Measurements from ENCODE around the gene IGFBP4. TPM values are rescaled to one million over a fixed set of nuclear protein-coding genes. Genes with fewer than 3 reads are reported as not detected.

The IGFBP4 gene
- total and polyA plus RNA-seq, 2 experiments from 2014 or later, result 44.9 to 183 TPM

DNA sequence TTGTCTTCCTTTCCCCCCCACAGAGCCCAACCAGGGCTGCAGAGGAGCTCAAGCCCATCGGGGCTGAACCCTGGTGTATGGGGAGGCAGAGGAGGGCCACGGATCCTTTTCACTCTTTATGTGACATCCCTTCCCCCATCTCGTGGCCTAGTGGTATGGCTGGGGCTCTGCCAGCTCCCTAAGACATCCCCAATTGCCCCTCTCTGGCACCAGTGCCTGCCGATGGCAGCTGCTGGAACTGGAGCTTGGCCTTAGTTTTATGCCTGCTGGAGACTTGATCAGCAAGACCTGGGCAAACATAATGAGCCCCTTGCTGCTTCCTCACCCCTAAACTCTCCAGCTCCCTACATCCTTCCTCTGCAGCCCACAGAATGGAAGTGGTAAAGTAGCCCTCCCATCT is 17.5 kb upstream of the IGFBP4 start:
- no peak overlapping the region for H3K4me3 ChIP-seq
- no peak for DNase-seq (ENCODE audit: low spot score)
- no peaks in the 10 kb centered on the region for H3K4me1 ChIP-seq (ENCODE audit: insufficient read depth)
- WGBS (ENCODE audit: low lambda C conversion rate, missing lambda C conversion rate), result 81% methylated on average over 4 of the region's 4 CpGs
- TF ChIP-seq EZH2phosphoT487 (IDR thresholded peaks at IDR 0.05; ENCODE audit: low read depth, severe bottlenecking, unreplicated experiment) (no peak), EZH2 (IDR thresholded peaks at IDR 0.05; ENCODE audit: borderline replicate concordance) (no peak)
- TF ChIP-seq, protein P1, sequence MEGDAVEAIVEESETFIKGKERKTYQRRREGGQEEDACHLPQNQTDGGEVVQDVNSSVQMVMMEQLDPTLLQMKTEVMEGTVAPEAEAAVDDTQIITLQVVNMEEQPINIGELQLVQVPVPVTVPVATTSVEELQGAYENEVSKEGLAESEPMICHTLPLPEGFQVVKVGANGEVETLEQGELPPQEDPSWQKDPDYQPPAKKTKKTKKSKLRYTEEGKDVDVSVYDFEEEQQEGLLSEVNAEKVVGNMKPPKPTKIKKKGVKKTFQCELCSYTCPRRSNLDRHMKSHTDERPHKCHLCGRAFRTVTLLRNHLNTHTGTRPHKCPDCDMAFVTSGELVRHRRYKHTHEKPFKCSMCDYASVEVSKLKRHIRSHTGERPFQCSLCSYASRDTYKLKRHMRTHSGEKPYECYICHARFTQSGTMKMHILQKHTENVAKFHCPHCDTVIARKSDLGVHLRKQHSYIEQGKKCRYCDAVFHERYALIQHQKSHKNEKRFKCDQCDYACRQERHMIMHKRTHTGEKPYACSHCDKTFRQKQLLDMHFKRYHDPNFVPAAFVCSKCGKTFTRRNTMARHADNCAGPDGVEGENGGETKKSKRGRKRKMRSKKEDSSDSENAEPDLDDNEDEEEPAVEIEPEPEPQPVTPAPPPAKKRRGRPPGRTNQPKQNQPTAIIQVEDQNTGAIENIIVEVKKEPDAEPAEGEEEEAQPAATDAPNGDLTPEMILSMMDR (IDR thresholded peaks at IDR 0.05; ENCODE audit: poor library complexity), result no peak
- no peak overlapping the region for H3K4me2 ChIP-seq
- H3K79me2 ChIP-seq, result no peaks in the 10 kb centered on the region
- no peaks in the 10 kb centered on the region for H3K9me3 ChIP-seq (ENCODE audit: low read depth)
- H3K36me3 ChIP-seq (replicated peaks; ENCODE audit: insufficient read depth, low read depth), result no peaks in the 10 kb centered on the region
- no peak overlapping the region for H2AFZ ChIP-seq
- H4K20me1 ChIP-seq (ENCODE audit: insufficient read depth, poor library complexity, severe bottlenecking), result no peaks in the 10 kb centered on the region
- H3K27ac ChIP-seq, result no peak overlapping the region
- H3K9me2 ChIP-seq (replicated peaks; ENCODE audit: insufficient read depth), result no peaks in the 10 kb centered on the region
- no peaks in the 10 kb centered on the region for H3K27me3 ChIP-seq

DNA sequence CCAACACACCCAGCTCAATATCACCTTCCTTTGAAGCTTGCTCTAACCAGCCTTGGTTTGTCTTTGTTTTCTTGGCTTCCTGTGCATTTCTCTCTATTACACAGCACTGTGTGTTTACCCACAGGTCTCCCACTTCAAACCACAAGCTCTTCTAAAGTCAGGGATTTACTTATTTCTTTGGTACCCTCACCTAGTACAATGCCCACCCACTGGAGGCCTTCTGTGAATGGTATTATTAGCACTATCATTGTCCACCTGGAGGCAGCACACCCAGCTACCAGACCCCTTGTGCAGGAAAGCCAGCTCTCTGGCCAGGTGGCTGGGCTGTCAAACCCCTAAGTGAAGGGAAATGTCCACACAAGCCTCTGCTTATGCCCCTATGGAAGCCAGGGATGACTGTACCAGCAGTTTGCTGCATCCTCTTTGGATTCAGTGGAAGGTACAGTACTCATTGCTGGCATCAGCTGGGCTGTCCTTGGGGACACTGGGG is 16.2 kb upstream of the IGFBP4 start:
- no peaks in the 10 kb centered on the region for H4K20me1 ChIP-seq (ENCODE audit: insufficient read depth, poor library complexity, severe bottlenecking)
- TF ChIP-seq EZH2 (IDR thresholded peaks at IDR 0.05; ENCODE audit: borderline replicate concordance), result no peak
- TF ChIP-seq, protein P1 (IDR thresholded peaks at IDR 0.05; ENCODE audit: poor library complexity), result no peak
- no peak for TF ChIP-seq EZH2phosphoT487 (IDR thresholded peaks at IDR 0.05; ENCODE audit: low read depth, severe bottlenecking, unreplicated experiment)
- no peak overlapping the region for H2AFZ ChIP-seq
- H3K36me3 ChIP-seq (replicated peaks; ENCODE audit: insufficient read depth, low read depth), result no peaks in the 10 kb centered on the region
- no peaks in the 10 kb centered on the region for H3K79me2 ChIP-seq
- no peaks in the 10 kb centered on the region for H3K9me2 ChIP-seq (replicated peaks; ENCODE audit: insufficient read depth)
- no peak for DNase-seq (ENCODE audit: low spot score)
- H3K4me1 ChIP-seq (ENCODE audit: insufficient read depth), result no peaks in the 10 kb centered on the region
- no peak overlapping the region for H3K4me2 ChIP-seq
- H3K4me3 ChIP-seq, result no peak overlapping the region
- no peaks in the 10 kb centered on the region for H3K9me3 ChIP-seq (ENCODE audit: low read depth)
- H3K27ac ChIP-seq, result no peak overlapping the region
- H3K27me3 ChIP-seq, result no peaks in the 10 kb centered on the region

DNA sequence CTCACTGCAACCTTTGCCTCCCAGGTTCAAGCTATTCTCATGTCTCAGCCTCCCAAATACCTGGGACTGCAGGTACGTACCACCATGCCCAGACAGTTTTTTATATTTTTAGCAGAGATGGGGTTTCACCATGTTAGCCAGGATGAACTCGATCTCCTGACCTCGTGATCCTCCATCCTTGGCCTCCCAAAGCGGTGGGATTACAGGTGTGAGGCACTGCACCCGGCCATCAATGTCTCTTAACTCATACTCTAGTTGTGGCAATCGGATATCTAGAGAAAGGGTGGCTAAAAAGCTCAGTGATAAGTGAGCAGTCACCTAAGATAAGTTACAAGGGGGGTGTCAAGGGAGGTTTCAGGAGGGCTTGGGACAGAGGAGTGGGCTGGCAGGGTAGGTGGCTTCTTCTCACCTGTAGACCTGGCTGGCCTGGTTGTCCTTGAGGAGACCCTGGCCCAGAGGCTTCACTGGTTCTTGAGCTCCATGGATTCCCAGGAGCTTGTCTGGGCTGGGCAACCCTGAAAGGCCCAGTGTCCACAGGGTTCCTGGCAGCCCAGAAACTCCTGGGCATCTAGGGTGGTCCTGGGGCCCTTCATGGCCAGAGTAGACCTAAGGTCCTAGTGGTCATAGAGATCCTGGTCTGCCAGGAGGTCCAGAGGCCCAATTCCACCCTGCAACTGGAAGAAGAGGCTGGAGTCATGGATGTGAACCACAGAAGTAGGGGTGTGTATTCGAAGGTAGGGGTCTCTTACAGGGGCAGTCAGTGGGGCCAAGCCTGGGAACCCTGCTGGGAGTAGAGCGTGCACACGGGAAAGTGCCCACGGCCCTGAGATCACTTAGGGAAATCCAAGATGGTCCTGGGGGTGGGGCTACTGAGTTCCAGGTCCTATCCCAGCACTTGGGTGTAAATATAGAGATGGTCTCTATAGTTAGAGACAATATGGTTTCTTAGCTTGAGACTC is 12.7 kb upstream of the IGFBP4 start:
- Histone ChIP-seq H3K4me3 (no peak overlapping the region), H2AFZ (no peak overlapping the region), H3K27ac (no peak overlapping the region), H3K9me2 (replicated peaks; ENCODE audit: insufficient read depth) (no peaks in the 10 kb centered on the region), H3K9me3 (ENCODE audit: low read depth) (no peaks in the 10 kb centered on the region), H4K20me1 (ENCODE audit: insufficient read depth, poor library complexity, severe bottlenecking) (no peaks in the 10 kb centered on the region), H3K79me2 (no peaks in the 10 kb centered on the region), H3K4me1 (ENCODE audit: insufficient read depth) (peaks cover 12% of the 10 kb centered on the region), H3K36me3 (replicated peaks; ENCODE audit: insufficient read depth, low read depth) (no peaks in the 10 kb centered on the region), H3K4me2 (no peak overlapping the region), H3K27me3 (no peaks in the 10 kb centered on the region)
- TF ChIP-seq, protein P1 (IDR thresholded peaks at IDR 0.05; ENCODE audit: poor library complexity), result no peak
- TF ChIP-seq EZH2phosphoT487 (IDR thresholded peaks at IDR 0.05; ENCODE audit: low read depth, severe bottlenecking, unreplicated experiment), result no peak
- no peak for TF ChIP-seq EZH2 (IDR thresholded peaks at IDR 0.05; ENCODE audit: borderline replicate concordance)
- 90% methylated on average over 10 of the region's 10 CpGs for WGBS (ENCODE audit: low lambda C conversion rate, missing lambda C conversion rate)
- no peak for DNase-seq (ENCODE audit: low spot score)

Data from hepatocyte (in vitro differentiated cells).